Trophoblast cell (in vitro differentiated cells and primary cell): Measurements from ENCODE around the gene TRERF1.

Experiments used
- DNase-seq, 2 donors: peaks; one replicate each; pipeline ENCODE4 v3.0.0-alpha.2; 2016
- H2AFZ ChIP-seq: 2 replicates; pipeline ENCODE4 v1.6.1; 2013; ENCODE audit warnings: low read length, moderate library complexity, mild to moderate bottlenecking; ENCODE audit not compliant: insufficient read depth, poor library complexity
- H2AK5ac ChIP-seq: 2 replicates; pipeline ENCODE4 v1.6.1; 2013; ENCODE audit warnings: mild to moderate bottlenecking, low read length
- H2BK120ac ChIP-seq: 2 replicates; pipeline ENCODE4 v1.6.1; 2013; ENCODE audit warnings: low read length, mild to moderate bottlenecking, moderate library complexity; ENCODE audit not compliant: insufficient read depth, poor library complexity
- H2BK12ac ChIP-seq: 2 replicates; pipeline ENCODE4 v1.6.1; 2013; ENCODE audit warnings: mild to moderate bottlenecking, low read length, moderate library complexity
- H2BK5ac ChIP-seq: 2 replicates; pipeline ENCODE4 v1.6.1; 2013; ENCODE audit warnings: low read length, low read depth, moderate library complexity, mild to moderate bottlenecking; ENCODE audit not compliant: poor library complexity
- H3K14ac ChIP-seq: 2 replicates; pipeline ENCODE4 v1.6.1; 2013; ENCODE audit warnings: mild to moderate bottlenecking, low read length
- H3K18ac ChIP-seq: 2 replicates; pipeline ENCODE4 v1.6.1; 2013; ENCODE audit warnings: mild to moderate bottlenecking, low read length
- H3K23ac ChIP-seq: 2 replicates; pipeline ENCODE4 v1.6.1; 2013; ENCODE audit warnings: low read length
- H3K27ac ChIP-seq: 2 replicates; pipeline ENCODE4 v1.5.1; 2013; ENCODE audit warnings: low read depth, mild to moderate bottlenecking, inconsistent platforms, low read length, moderate library complexity
- H3K27me3 ChIP-seq: 2 replicates; pipeline ENCODE4 v1.6.1; 2013; ENCODE audit warnings: inconsistent platforms, mild to moderate bottlenecking, low read length, moderate library complexity; ENCODE audit not compliant: insufficient read depth
- H3K36me3 ChIP-seq, 2 experiments: 1 replicate in 1 of 2; 2 replicates in 1 of 2; pipeline ENCODE4 v1.6.1; 2013; ENCODE audit warnings: low read length in 2 of 2, mild to moderate bottlenecking in 2 of 2, moderate library complexity in 1 of 2; ENCODE audit not compliant: insufficient read depth in 2 of 2, control insufficient read depth in 1 of 2
- H3K4ac ChIP-seq: 2 replicates; pipeline ENCODE4 v1.6.1; 2013; ENCODE audit warnings: low read depth, mild to moderate bottlenecking, low read length, moderate library complexity
- H3K4me1 ChIP-seq, 2 experiments: 1 replicate in 1 of 2; 2 replicates in 1 of 2; pipeline ENCODE4 v1.6.1; 2013; ENCODE audit warnings: low read length in 2 of 2, mild to moderate bottlenecking in 2 of 2, moderate library complexity in 1 of 2; ENCODE audit not compliant: insufficient read depth in 2 of 2, control insufficient read depth in 1 of 2
- H3K4me2 ChIP-seq: 2 replicates; pipeline ENCODE4 v1.6.1; 2013; ENCODE audit warnings: inconsistent platforms, mild to moderate bottlenecking, low read length, moderate library complexity
- H3K4me3 ChIP-seq: 2 replicates; pipeline ENCODE4 v1.5.1; 2013; ENCODE audit warnings: mild to moderate bottlenecking, low read depth, low read length, inconsistent platforms
- H3K79me1 ChIP-seq: one replicate; pipeline ENCODE4 v1.6.1; 2013; ENCODE audit warnings: low read length
- H3K79me2 ChIP-seq: 2 replicates; pipeline ENCODE4 v1.6.1; 2013; ENCODE audit warnings: low read length, mild to moderate bottlenecking; ENCODE audit not compliant: control insufficient read depth, insufficient read depth, poor library complexity
- H3K9ac ChIP-seq: 2 replicates; pipeline ENCODE4 v1.6.1; 2013; ENCODE audit warnings: mild to moderate bottlenecking, low read length
- H3K9me3 ChIP-seq: 2 replicates; pipeline ENCODE4 v1.6.1; 2013; ENCODE audit warnings: low read depth, mild to moderate bottlenecking, control low read depth, inconsistent platforms, low read length; ENCODE audit not compliant: insufficient read depth
- H4K12ac ChIP-seq: 2 replicates; pipeline ENCODE4 v1.6.1; 2013; ENCODE audit warnings: low read depth, mild to moderate bottlenecking, low read length, moderate library complexity
- H4K8ac ChIP-seq: 2 replicates; pipeline ENCODE4 v1.6.1; 2013; ENCODE audit warnings: low read depth, mild to moderate bottlenecking, low read length, moderate library complexity
- H4K91ac ChIP-seq: one replicate; pipeline ENCODE4 v1.6.1; 2013; ENCODE audit warnings: low read depth, mild to moderate bottlenecking, low read length, moderate library complexity
- WGBS: extraction: QIAGEN DNeasy Blood & Tissue Kit; methylation state at CpG from one replicate; pipeline ENCODE4 v1.1.7; 2013; ENCODE audit warnings: missing lambda C conversion rate; ENCODE audit not compliant: insufficient read length, insufficient coverage; ENCODE audit errors: extremely low coverage; 5-methylcytosine and 5-hydroxymethylcytosine counted together

TRERF1 gene

GRCh38 chr6:42366011-42366705, 85.6 kb downstream of the TRERF1 start:
- Histone ChIP-seq H4K8ac (no peak overlapping the region), H2BK5ac (no peak overlapping the region), H3K18ac (peak overlapping the region; percentile 27), H3K4me1 (peaks cover 0 to 3% of the 10 kb centered on the region in 2 experiments), H4K12ac (no peak overlapping the region), H3K9me3 (no peaks in the 10 kb centered on the region), H3K4me2 (no peak overlapping the region), H3K27me3 (no peaks in the 10 kb centered on the region), H2AK5ac (no peak overlapping the region), H2AFZ (no peak overlapping the region), H3K27ac (no peak overlapping the region), H3K14ac (no peak overlapping the region), H2BK12ac (no peak overlapping the region), H3K4me3 (no peak overlapping the region), H3K79me1 (no peaks in the 10 kb centered on the region), H3K9ac (no peak overlapping the region), H3K79me2 (no peaks in the 10 kb centered on the region), H2BK120ac (no peak overlapping the region), H3K4ac (no peak overlapping the region), H4K91ac (no peak overlapping the region), H3K23ac (no peak overlapping the region), H3K36me3 (no peaks in the 10 kb centered on the region)
- WGBS, result no CpG with 5 or more reads among the region's 5 CpGs
- DNase-seq, result no peak

GRCh38 chr6:42365021-42365420, 86.7 kb downstream of the TRERF1 start:
- no peak overlapping the region for H3K4me2 ChIP-seq
- no CpG with 5 or more reads among the region's 8 CpGs for WGBS

GRCh38 chr6:42363926-42364849, 87.5 kb downstream of the TRERF1 start:
- no peak overlapping the region for H3K18ac ChIP-seq
- no peak overlapping the region for H4K12ac ChIP-seq
- no peaks in the 10 kb centered on the region for H3K36me3 ChIP-seq
- no peak overlapping the region for H2BK5ac ChIP-seq
- no peaks in the 10 kb centered on the region for H3K79me1 ChIP-seq
- H3K23ac ChIP-seq, result no peak overlapping the region
- no peak overlapping the region for H3K27ac ChIP-seq
- H3K9ac ChIP-seq, result no peak overlapping the region
- no peak overlapping the region for H2AFZ ChIP-seq
- no peaks in the 10 kb centered on the region for H3K27me3 ChIP-seq
- H2BK120ac ChIP-seq, result no peak overlapping the region
- no peak for DNase-seq
- H3K4ac ChIP-seq, result no peak overlapping the region
- no peak overlapping the region for H2AK5ac ChIP-seq
- no peak overlapping the region for H4K91ac ChIP-seq
- H3K79me2 ChIP-seq, result no peaks in the 10 kb centered on the region
- H3K4me1 ChIP-seq, result peaks cover 0 to 3% of the 10 kb centered on the region in 2 experiments
- no peak overlapping the region for H2BK12ac ChIP-seq
- no peak overlapping the region for H3K4me3 ChIP-seq
- H3K4me2 ChIP-seq, result no peak overlapping the region
- H3K14ac ChIP-seq, result no peak overlapping the region
- no peak overlapping the region for H4K8ac ChIP-seq
- no peaks in the 10 kb centered on the region for H3K9me3 ChIP-seq
- WGBS, result no CpG with 5 or more reads among the region's 8 CpGs

More at GRCh38 chr6:42365021-42365420, 86.7 kb downstream of the TRERF1 start:
- Histone ChIP-seq H3K9me3 (no peaks in the 10 kb centered on the region), H3K14ac (no peak overlapping the region), H3K4me1 (peaks cover 0 to 3% of the 10 kb centered on the region in 2 experiments), H2AK5ac (no peak overlapping the region), H4K91ac (no peak overlapping the region), H2AFZ (no peak overlapping the region), H3K4me3 (no peak overlapping the region), H3K27ac (no peak overlapping the region), H3K4ac (no peak overlapping the region), H2BK12ac (no peak overlapping the region), H4K8ac (no peak overlapping the region), H3K79me1 (no peaks in the 10 kb centered on the region), H2BK5ac (no peak overlapping the region), H4K12ac (no peak overlapping the region), H3K18ac (no peak overlapping the region), H3K36me3 (no peaks in the 10 kb centered on the region), H3K23ac (no peak overlapping the region), H3K79me2 (no peaks in the 10 kb centered on the region), H2BK120ac (no peak overlapping the region), H3K9ac (no peak overlapping the region), H3K27me3 (no peaks in the 10 kb centered on the region)
- DNase-seq, result no peak

GRCh38 chr6:42361036-42361435, 90.7 kb downstream of the TRERF1 start:
- Histone ChIP-seq H4K91ac (no peak overlapping the region), H2AK5ac (no peak overlapping the region), H3K27ac (no peak overlapping the region), H3K4me3 (no peak overlapping the region), H3K4me2 (no peak overlapping the region), H3K4me1 (peaks cover 0 to 3% of the 10 kb centered on the region in 2 experiments), H2AFZ (no peak overlapping the region), H3K9me3 (no peaks in the 10 kb centered on the region), H3K23ac (no peak overlapping the region), H3K18ac (no peak overlapping the region), H2BK120ac (no peak overlapping the region), H3K9ac (no peak overlapping the region), H4K8ac (no peak overlapping the region), H3K27me3 (no peaks in the 10 kb centered on the region), H2BK12ac (no peak overlapping the region), H3K4ac (no peak overlapping the region), H3K79me2 (no peaks in the 10 kb centered on the region), H3K14ac (no peak overlapping the region), H3K79me1 (no peaks in the 10 kb centered on the region), H4K12ac (no peak overlapping the region), H3K36me3 (no peaks in the 10 kb centered on the region), H2BK5ac (no peak overlapping the region)
- no CpG with 5 or more reads among the region's 3 CpGs for WGBS
- DNase-seq, result peak; percentile 91 to 94
